IMR-90 (cell line): ENCODE measurements around the gene CD46. TPM values are rescaled to one million over a fixed set of nuclear protein-coding genes. Genes with fewer than 3 reads are reported as not detected.

Experiments
- ATAC-seq: fragments of 200-7000 bp; cut with Tn5 transposase; 2 replicates; pipeline ENCODE4 v1.9.1; 2020; ENCODE audit warnings: low read depth, mild to moderate bottlenecking, moderate library complexity
- BruUV-seq: library from RNA; stranded (reverse); fragments of 400-500 nt; replicated peaks from 2 replicates; lab custom pipeline; 2021; lab: Mats Ljungman, UMichigan
- CTCF ChIA-PET: fragments of 300-600 bp; formaldehyde crosslinking; extraction: SDS; loops from one replicate; lab custom pipeline; 2021; ENCODE audit warnings: antibody characterized with exemption; lab: Yijun Ruan, JAX
- POLR2A ChIA-PET: fragments of 300-600 bp; sonication (Branson Sonifier 250); formaldehyde crosslinking; loops from one replicate; lab custom pipeline; 2022; ENCODE audit warnings: antibody characterized with exemption; ENCODE audit not compliant: unreplicated experiment; lab: Charles Lee
- DNase-seq: peaks from one replicate; pipeline ENCODE4 v3.0.0; 2013
- H2AFZ ChIP-seq: replicated peaks from 2 replicates; pipeline ENCODE3; 2013; ENCODE audit warnings: low read length, mild to moderate bottlenecking; ENCODE audit not compliant: poor library complexity
- H2AK5ac ChIP-seq: 2 replicates; pipeline ENCODE4 v1.6.1; 2013; ENCODE audit warnings: low read depth, low read length, inconsistent platforms
- H2AK9ac ChIP-seq: replicated peaks from 2 replicates; pipeline ENCODE3; 2013; ENCODE audit warnings: mild to moderate bottlenecking, low read depth, low read length, moderate library complexity; ENCODE audit not compliant: poor library complexity
- H2BK120ac ChIP-seq: 2 replicates; pipeline ENCODE4 v1.6.1; 2013; ENCODE audit warnings: low read depth, low read length, inconsistent platforms
- H2BK15ac ChIP-seq: 3 replicates; pipeline ENCODE4 v1.6.1; 2013; ENCODE audit warnings: low read depth, low read length, inconsistent platforms
- H2BK20ac ChIP-seq: 2 replicates; pipeline ENCODE4 v1.6.1; 2013; ENCODE audit warnings: low read depth, mild to moderate bottlenecking, inconsistent platforms, low read length, moderate library complexity
- H2BK5ac ChIP-seq: 2 replicates; pipeline ENCODE4 v1.6.1; 2013; ENCODE audit warnings: mild to moderate bottlenecking, low read depth, low read length, inconsistent platforms; ENCODE audit not compliant: poor library complexity, severe bottlenecking
- H3K14ac ChIP-seq: replicated peaks from 2 replicates; pipeline ENCODE4 v1.6.1; 2013; ENCODE audit warnings: low read depth, low read length, inconsistent platforms
- H3K18ac ChIP-seq: 2 replicates; pipeline ENCODE4 v1.6.1; 2013; ENCODE audit warnings: low read depth, low read length, control low read depth
- H3K23ac ChIP-seq: 2 replicates; pipeline ENCODE4 v1.6.1; 2013; ENCODE audit warnings: low read depth, low read length, inconsistent platforms
- H3K27ac ChIP-seq: 2 replicates; pipeline ENCODE4 v1.5.1; 2013; ENCODE audit warnings: mild to moderate bottlenecking, control low read depth, low read length; ENCODE audit not compliant: insufficient read depth
- H3K27me3 ChIP-seq: 2 replicates; pipeline ENCODE4 v1.6.1; 2013; ENCODE audit warnings: low read length; ENCODE audit not compliant: control insufficient read depth, insufficient read depth
- H3K36me3 ChIP-seq: 2 replicates; pipeline ENCODE4 v1.6.1; 2013; ENCODE audit warnings: low read length, mixed read lengths; ENCODE audit not compliant: control insufficient read depth, insufficient read depth
- H3K4ac ChIP-seq: 2 replicates; pipeline ENCODE4 v1.6.1; 2013; ENCODE audit warnings: low read depth, low read length, inconsistent platforms
- H3K4me1 ChIP-seq: 2 replicates; pipeline ENCODE4 v1.6.1; 2013; ENCODE audit warnings: low read length, mixed read lengths; ENCODE audit not compliant: control insufficient read depth, insufficient read depth
- H3K4me2 ChIP-seq: 2 replicates; pipeline ENCODE4 v1.6.1; 2013; ENCODE audit warnings: low read depth, mild to moderate bottlenecking, control low read depth, low read length, moderate library complexity
- H3K4me3 ChIP-seq: 2 replicates; pipeline ENCODE4 v1.5.1; 2013; ENCODE audit warnings: low read depth, mild to moderate bottlenecking, control low read depth, low read length, moderate library complexity; ENCODE audit not compliant: insufficient read depth
- H3K56ac ChIP-seq: 2 replicates; pipeline ENCODE4 v1.6.1; 2013; ENCODE audit warnings: low read length, inconsistent platforms; ENCODE audit not compliant: insufficient read depth; ENCODE audit errors: extremely low read depth
- H3K79me1 ChIP-seq, 2 experiments: 2 replicates each; pipeline ENCODE4 v1.6.1; 2013; ENCODE audit warnings: low read length in 2 of 2, inconsistent platforms in 1 of 2, low read depth in 1 of 2
- H3K9ac ChIP-seq: 2 replicates; pipeline ENCODE4 v1.6.1; 2013; ENCODE audit warnings: low read depth, low read length, control low read depth
- H3K9me1 ChIP-seq: 2 replicates; pipeline ENCODE4 v1.6.1; 2013; ENCODE audit warnings: low read length, inconsistent platforms; ENCODE audit not compliant: insufficient read depth
- H3K9me3 ChIP-seq: 2 replicates; pipeline ENCODE4 v1.6.1; 2013; ENCODE audit warnings: low read length; ENCODE audit not compliant: control insufficient read depth, insufficient read depth
- H4K20me1 ChIP-seq: 2 replicates; pipeline ENCODE4 v1.6.1; 2013; ENCODE audit warnings: low read length, inconsistent platforms; ENCODE audit not compliant: insufficient read depth
- H4K5ac ChIP-seq: 2 replicates; pipeline ENCODE4 v1.6.1; 2013; ENCODE audit warnings: mild to moderate bottlenecking, low read depth, low read length, control low read depth
- H4K8ac ChIP-seq, 2 experiments: 2 replicates each; pipeline ENCODE4 v1.6.1; 2013; ENCODE audit warnings: low read depth in 2 of 2, low read length in 2 of 2, control low read depth in 1 of 2, inconsistent platforms in 1 of 2
- H4K91ac ChIP-seq: 2 replicates; pipeline ENCODE4 v1.6.1; 2013; ENCODE audit warnings: low read depth, low read length, inconsistent platforms; ENCODE audit not compliant: insufficient read depth
- BHLHE40 ChIP-seq: fragments of 150-350 bp; IDR thresholded peaks from 2 replicates; pipeline ENCODE4 v1.6.1; 2016; ENCODE audit warnings: mild to moderate bottlenecking, low read depth, low read length
- FOS ChIP-seq: fragments of 150-350 bp; IDR thresholded peaks from 2 replicates; pipeline ENCODE4 v1.6.1; 2016; ENCODE audit warnings: low read depth, low read length
- MAFK ChIP-seq: IDR thresholded peaks from 2 replicates; pipeline ENCODE4 v1.6.1; 2012; ENCODE audit warnings: low read depth, low read length, improper control_type of control experiment
- MAZ ChIP-seq: IDR thresholded peaks from 2 replicates; pipeline ENCODE4 v1.6.1; 2012; ENCODE audit warnings: low read depth, mild to moderate bottlenecking, low read length, improper control_type of control experiment, moderate library complexity, borderline replicate concordance
- MXI1 ChIP-seq: IDR thresholded peaks from 2 replicates; pipeline ENCODE4 v1.6.1; 2012; ENCODE audit warnings: low read depth, mild to moderate bottlenecking, low read length, moderate library complexity, borderline replicate concordance
- NFE2L2 ChIP-seq: fragments of 150-350 bp; IDR thresholded peaks from 2 replicates; pipeline ENCODE4 v1.6.1; 2016; ENCODE audit warnings: low read depth, mild to moderate bottlenecking, low read length
- POLR2A ChIP-seq: IDR thresholded peaks from 2 replicates; pipeline ENCODE4 v1.6.1; 2012; ENCODE audit warnings: mild to moderate bottlenecking, low read depth, low read length
- RCOR1 ChIP-seq: IDR thresholded peaks from 2 replicates; pipeline ENCODE4 v1.6.1; 2012; ENCODE audit warnings: mild to moderate bottlenecking, low read length, improper control_type of control experiment; ENCODE audit not compliant: insufficient replicate concordance
- RFX5 ChIP-seq: IDR thresholded peaks from 2 replicates; pipeline ENCODE4 v1.8.0; 2012; ENCODE audit warnings: low read depth, mild to moderate bottlenecking, low read length, moderate library complexity
- WGBS, 2 experiments: methylation state at CpG; one replicate each; pipeline versions ENCODE4 v1.1.5 to v1.1.7; 2013; ENCODE audit warnings: missing lambda C conversion rate in 2 of 2; ENCODE audit not compliant: insufficient read length in 1 of 2; ENCODE audit errors: extremely low coverage in 2 of 2; 5-methylcytosine and 5-hydroxymethylcytosine counted together
- dilution Hi-C: fragments of 300-500 bp; cut with HindIII; formaldehyde crosslinking; loops from one replicate; pipeline ENCODE4 v1.14.3; 2018; ENCODE audit warnings: low sequenced_read_pairs; ENCODE audit not compliant: unreplicated experiment
- in situ Hi-C: fragments of 300-500 bp; cut with MboI; formaldehyde crosslinking; loops from 3 replicates; pipeline ENCODE4 v1.14.3; 2019; ENCODE audit warnings: low sequenced_read_pairs, inconsistent platforms, mixed read lengths
- intact Hi-C: fragments of 100-400 bp; cut with micrococcal nuclease; formaldehyde crosslinking; loops from 2 replicates; pipeline ENCODE4 v1.10.0; 2022
- polyA plus RNA-seq, 3 experiments: library from polyadenylated mRNA; depleted of rRNA; stranded (reverse); fragments of >200 nt; gene quantifications; 2 replicates each; pipeline ENCODE4 v1.2.3, GENCODE V29; 2012; ENCODE audit warnings: low replicate concordance in 1 of 3
- total RNA-seq: library from RNA; depleted of rRNA; stranded (reverse); fragments of >200 nt; gene quantifications from 2 replicates; pipeline ENCODE4 v1.2.3, GENCODE V29; 2012
- TF ChIP-seq, protein P1 (sequence below): conservative IDR thresholded peaks from 2 replicates; pipeline ENCODE4 v1.5.1; 2012; ENCODE audit warnings: mild to moderate bottlenecking, low read depth, low read length, improper control_type of control experiment

CD46 gene
- total and polyA plus RNA-seq, 2 of the 4 experiments (the other 2 are of a cell fraction), result 37.1 to 82.0 TPM

DNA sequence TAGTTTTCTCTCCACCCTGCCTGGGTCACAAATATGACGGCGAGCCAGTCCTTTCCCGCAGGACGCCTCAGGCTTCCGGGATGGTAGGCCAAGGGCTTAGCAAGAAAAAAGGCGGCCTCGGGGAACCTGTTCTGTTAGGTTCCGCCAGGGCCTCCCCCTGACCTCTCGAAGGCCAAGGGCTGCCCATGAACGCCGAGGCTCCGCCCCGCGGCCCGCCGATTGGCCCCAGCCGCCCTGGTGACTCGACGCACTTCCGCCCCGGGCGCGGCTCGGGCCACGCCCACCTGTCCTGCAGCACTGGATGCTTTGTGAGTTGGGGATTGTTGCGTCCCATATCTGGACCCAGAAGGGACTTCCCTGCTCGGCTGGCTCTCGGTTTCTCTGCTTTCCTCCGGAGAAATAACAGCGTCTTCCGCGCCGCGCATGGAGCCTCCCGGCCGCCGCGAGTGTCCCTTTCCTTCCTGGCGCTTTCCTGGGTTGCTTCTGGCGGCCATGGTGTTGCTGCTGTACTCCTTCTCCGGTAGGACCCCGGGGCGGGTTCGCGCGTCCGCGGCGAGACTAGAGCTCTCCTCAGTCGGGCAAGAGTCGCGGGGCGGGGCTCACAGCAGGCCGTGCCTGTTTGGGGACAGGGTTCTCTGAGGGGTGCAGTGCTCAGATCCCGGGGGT lies at the start of gene CD46 (continued):
- TF ChIP-seq MAZ (no peak), POLR2A (peak; percentile 37; the same call in 1 of the 2 replicates)
- TF ChIP-seq, protein P1, sequence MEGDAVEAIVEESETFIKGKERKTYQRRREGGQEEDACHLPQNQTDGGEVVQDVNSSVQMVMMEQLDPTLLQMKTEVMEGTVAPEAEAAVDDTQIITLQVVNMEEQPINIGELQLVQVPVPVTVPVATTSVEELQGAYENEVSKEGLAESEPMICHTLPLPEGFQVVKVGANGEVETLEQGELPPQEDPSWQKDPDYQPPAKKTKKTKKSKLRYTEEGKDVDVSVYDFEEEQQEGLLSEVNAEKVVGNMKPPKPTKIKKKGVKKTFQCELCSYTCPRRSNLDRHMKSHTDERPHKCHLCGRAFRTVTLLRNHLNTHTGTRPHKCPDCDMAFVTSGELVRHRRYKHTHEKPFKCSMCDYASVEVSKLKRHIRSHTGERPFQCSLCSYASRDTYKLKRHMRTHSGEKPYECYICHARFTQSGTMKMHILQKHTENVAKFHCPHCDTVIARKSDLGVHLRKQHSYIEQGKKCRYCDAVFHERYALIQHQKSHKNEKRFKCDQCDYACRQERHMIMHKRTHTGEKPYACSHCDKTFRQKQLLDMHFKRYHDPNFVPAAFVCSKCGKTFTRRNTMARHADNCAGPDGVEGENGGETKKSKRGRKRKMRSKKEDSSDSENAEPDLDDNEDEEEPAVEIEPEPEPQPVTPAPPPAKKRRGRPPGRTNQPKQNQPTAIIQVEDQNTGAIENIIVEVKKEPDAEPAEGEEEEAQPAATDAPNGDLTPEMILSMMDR, result no peak

DNA sequence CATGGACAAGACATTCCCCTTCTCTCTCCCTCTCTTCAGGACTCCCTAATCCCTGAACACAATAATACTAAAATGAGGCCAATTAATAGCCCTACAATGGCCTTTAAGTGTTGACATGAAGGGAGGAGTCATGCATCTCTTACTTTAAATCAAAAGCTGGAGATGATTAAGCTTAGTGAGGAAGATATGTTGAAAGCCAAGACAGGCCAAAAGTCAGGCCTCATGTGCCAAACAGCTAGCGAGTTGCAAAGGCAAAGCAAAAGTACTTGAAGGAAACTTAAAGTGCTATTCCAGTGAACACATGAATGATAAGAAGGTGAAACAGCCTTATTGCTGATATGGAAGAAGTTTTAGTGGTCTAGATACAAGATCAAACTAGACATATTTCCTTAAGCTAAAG lies 49.5 kb upstream of the CD46 start:
- no peak overlapping the region for H3K14ac ChIP-seq
- H2BK15ac ChIP-seq, result no peak overlapping the region
- no peak overlapping the region for H4K8ac ChIP-seq
- no peak overlapping the region for H2BK20ac ChIP-seq
- no peak overlapping the region for H3K27ac ChIP-seq
- no peaks in the 10 kb centered on the region for H3K9me1 ChIP-seq
- no peak overlapping the region for H3K18ac ChIP-seq
- peaks cover 2% of the 10 kb centered on the region; the same call in 1 of the 2 replicates for H3K4me1 ChIP-seq
- H3K4me3 ChIP-seq, result no peak overlapping the region
- H3K4ac ChIP-seq, result no peak overlapping the region
- BruUV-seq, result no TSS peak
- no peak overlapping the region for H2AFZ ChIP-seq
- H3K79me1 ChIP-seq, result no peaks in the 10 kb centered on the region
- no peak overlapping the region for H2BK5ac ChIP-seq
- no CpG with 5 or more reads among the region's 1 CpG for WGBS, 2 experiments
- no peak overlapping the region for H3K9ac ChIP-seq
- dilution Hi-C loops, result no loop called here
- CTCF ChIA-PET, result no interaction called here
- no peak overlapping the region for H4K5ac ChIP-seq
- ATAC-seq, result no peak
- POLR2A ChIA-PET, result no interaction called here
- H3K9me3 ChIP-seq, result no peaks in the 10 kb centered on the region
- H2BK120ac ChIP-seq, result no peak overlapping the region
- intact Hi-C loops, result no loop called here
- TF ChIP-seq NFE2L2 (no peak), RCOR1 (no peak), POLR2A (no peak), FOS (no peak), MXI1 (no peak), MAZ (no peak), RFX5 (no peak), MAFK (no peak), BHLHE40 (no peak)
- TF ChIP-seq, protein P1, result no peak
- H4K20me1 ChIP-seq, result no peaks in the 10 kb centered on the region
- no peaks in the 10 kb centered on the region for H3K36me3 ChIP-seq
- H3K56ac ChIP-seq, result no peak overlapping the region
- no peak overlapping the region for H3K23ac ChIP-seq
- H3K4me2 ChIP-seq, result no peak overlapping the region
- H2AK5ac ChIP-seq, result no peak overlapping the region
- no peak for DNase-seq
- H3K27me3 ChIP-seq, result no peaks in the 10 kb centered on the region
- no peak overlapping the region for H4K91ac ChIP-seq
- H2AK9ac ChIP-seq, result no peak overlapping the region
- in situ Hi-C loops, result no loop called here
